Stimulated activated CD8-positive, alpha-beta memory T cell treated with anti-CD3 and anti-CD28 coated beads, Interleukin-12 subunit alpha, Interleukin-12 subunit beta, amount 100 ng/mL, for 4 hours (primary cell): ENCODE data around the gene PARP3.
"Not testable (repeated sequence)": the region's sequence is repeated elsewhere in the genome, so short reads cannot be mapped to it uniquely, and the experiment has no call there.

ENCODE experiments used
- DNase-seq: peaks from one replicate; pipeline ENCODE4 v3.0.0-alpha.2; 2020; ENCODE audit warnings: low read depth

Gene PARP3

GRCh38 chr3:51986010-51986947, 44.1 kb downstream of the PARP3 start:
- DNase-seq = no peak

- no peak for DNase-seq
These were observed 45.4 kb downstream of the PARP3 start for GRCh38 chr3:51987568-51987967.

GRCh38 chr3:51988286-51989146, 46.4 kb downstream of the PARP3 start:
- DNase-seq = no peak

- DNase-seq = not testable (repeated sequence)
These were observed 48.4 kb downstream of the PARP3 start for GRCh38 chr3:51990501-51990971.

GRCh38 chr3:51992017-51992682, 50.0 kb downstream of the PARP3 start:
- no peak for DNase-seq

GRCh38 chr3:51993657-51994056, 51.5 kb downstream of the PARP3 start:
- DNase-seq = not testable (repeated sequence)

- DNase-seq = no peak
These were observed 52.4 kb downstream of the PARP3 start for GRCh38 chr3:51994530-51994929.

- DNase-seq = peak; percentile 79
These were observed 53.4 kb downstream of the PARP3 start, which contains the start of gene RPL29 for GRCh38 chr3:51995346-51996163. Gene RPL29, minus strand, starts transcription at chr3:51995895. Its CDS starts 434 bp downstream, at chr3:51995461.

GRCh38 chr3:51997172-51997571, 55.0 kb downstream of the PARP3 start:
- DNase-seq = no peak

- no peak for DNase-seq
These were observed 55.9 kb downstream of the PARP3 start for GRCh38 chr3:51997935-51998596.
